Prostate gland (tissue), 2 donors: ENCODE data around the gene PTDSS2. TPM values are rescaled to one million over a fixed set of nuclear protein-coding genes. Genes with fewer than 3 reads are reported as not detected.

ENCODE experiments used
- DNase-seq: peaks from one replicate; pipeline ENCODE4 v3.0.0-alpha.2; 2019; ENCODE audit warnings: low spot score
- H3K27ac ChIP-seq, 2 donors: fragments of 200-600 bp; sonication (generic); 2 replicates each; pipeline ENCODE4 v1.5.1; 2017 to 2019
- H3K27me3 ChIP-seq: fragments of 200-600 bp; sonication (generic); replicated peaks from 2 replicates; pipeline ENCODE4 v1.5.1; 2019; ENCODE audit not compliant: insufficient read depth
- H3K36me3 ChIP-seq, 2 donors: fragments of 200-600 bp; sonication (generic); 1 replicate in 1 of 2; 2 replicates in 1 of 2; pipeline versions ENCODE4 v1.5.1 to v1.8.1; 2017 to 2019
- H3K4me1 ChIP-seq: fragments of 200-600 bp; sonication (generic); replicated peaks from 2 replicates; pipeline ENCODE4 v1.5.1; 2019
- H3K4me3 ChIP-seq, 2 donors: fragments of 200-600 bp; sonication (generic); 2 replicates each; pipeline ENCODE4 v1.5.1; 2017 to 2019
- H3K9me3 ChIP-seq: fragments of 200-600 bp; sonication (generic); 2 replicates; pipeline ENCODE4 v1.5.1; 2017
- POLR2A ChIP-seq: fragments of 450-650 bp; IDR thresholded peaks from one replicate; pipeline ENCODE4 v1.6.1; 2016; ENCODE audit warnings: antibody characterized with exemption, mild to moderate bottlenecking
- POLR2AphosphoS5 ChIP-seq: sonication (generic); formaldehyde crosslinking; IDR thresholded peaks from one replicate; pipeline ENCODE4 v1.6.1; 2017; ENCODE audit warnings: antibody characterized with exemption
- WGBS: methylation state at CpG from one replicate; pipeline ENCODE4 v1.1.5; 2018; 5-methylcytosine and 5-hydroxymethylcytosine counted together
- intact Hi-C: fragments of 100-400 bp; cut with DNase I; formaldehyde crosslinking; loops from one replicate; pipeline ENCODE4 v1.14.2; 2022
- total RNA-seq, 2 donors: library from RNA; depleted of rRNA; stranded (reverse); fragments of >200 nt; gene quantifications; one replicate each; pipeline ENCODE4 v1.1.0, GENCODE V29; 2016
- TF ChIP-seq, protein P1 (sequence below), 4 experiments: fragments of 200-600 bp in 2 of 4; fragments of 450-650 bp in 2 of 4; sonication (generic) in 2 of 4; IDR thresholded peaks; 1 replicate in 3 of 4; 2 replicates in 1 of 4; pipeline ENCODE4 v1.5.1; 2016 to 2019; ENCODE audit warnings: antibody characterized with exemption in 4 of 4, mild to moderate bottlenecking in 2 of 4, moderate library complexity in 2 of 4

The PTDSS2 gene
- total RNA-seq, 2 donors from 2014 or later, result 46.3 to 50.3 TPM

DNA sequence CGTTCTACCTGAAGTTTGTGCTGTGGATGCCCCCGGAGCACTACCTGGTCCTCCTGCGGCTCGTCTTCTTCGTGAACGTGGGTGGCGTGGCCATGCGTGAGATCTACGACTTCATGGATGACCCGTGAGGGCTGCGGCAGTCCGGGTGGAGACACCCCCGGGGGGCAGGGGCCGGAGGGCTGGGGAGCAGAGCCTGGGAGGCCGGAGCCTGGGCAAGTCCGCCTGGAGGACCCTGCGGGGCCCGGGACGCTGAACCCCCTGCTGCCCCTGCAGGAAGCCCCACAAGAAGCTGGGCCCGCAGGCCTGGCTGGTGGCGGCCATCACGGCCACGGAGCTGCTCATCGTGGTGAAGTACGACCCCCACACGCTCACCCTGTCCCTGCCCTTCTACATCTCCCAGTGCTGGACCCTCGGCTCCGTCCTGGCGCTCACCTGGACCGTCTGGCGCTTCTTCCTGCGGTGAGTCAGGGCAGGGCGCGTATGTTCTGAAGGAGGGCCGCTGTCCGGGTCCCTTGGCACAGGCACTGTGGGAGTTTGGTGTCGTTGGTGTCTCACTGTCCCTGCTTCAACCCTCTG is 39.6 kb downstream of the PTDSS2 start:
- Histone ChIP-seq H3K36me3 (peaks cover 0 to 6% of the 10 kb centered on the region in 2 donors), H3K9me3 (no peaks in the 10 kb centered on the region), H3K4me1 (no peaks in the 10 kb centered on the region), H3K27me3 (no peaks in the 10 kb centered on the region), H3K4me3 (no peak overlapping the region), H3K27ac (no peak overlapping the region)
- 93% methylated on average over 37 of the region's 37 CpGs for WGBS
- DNase-seq, result no peak
- TF ChIP-seq POLR2AphosphoS5, result no peak
- no peak for TF ChIP-seq POLR2A
- TF ChIP-seq, protein P1, sequence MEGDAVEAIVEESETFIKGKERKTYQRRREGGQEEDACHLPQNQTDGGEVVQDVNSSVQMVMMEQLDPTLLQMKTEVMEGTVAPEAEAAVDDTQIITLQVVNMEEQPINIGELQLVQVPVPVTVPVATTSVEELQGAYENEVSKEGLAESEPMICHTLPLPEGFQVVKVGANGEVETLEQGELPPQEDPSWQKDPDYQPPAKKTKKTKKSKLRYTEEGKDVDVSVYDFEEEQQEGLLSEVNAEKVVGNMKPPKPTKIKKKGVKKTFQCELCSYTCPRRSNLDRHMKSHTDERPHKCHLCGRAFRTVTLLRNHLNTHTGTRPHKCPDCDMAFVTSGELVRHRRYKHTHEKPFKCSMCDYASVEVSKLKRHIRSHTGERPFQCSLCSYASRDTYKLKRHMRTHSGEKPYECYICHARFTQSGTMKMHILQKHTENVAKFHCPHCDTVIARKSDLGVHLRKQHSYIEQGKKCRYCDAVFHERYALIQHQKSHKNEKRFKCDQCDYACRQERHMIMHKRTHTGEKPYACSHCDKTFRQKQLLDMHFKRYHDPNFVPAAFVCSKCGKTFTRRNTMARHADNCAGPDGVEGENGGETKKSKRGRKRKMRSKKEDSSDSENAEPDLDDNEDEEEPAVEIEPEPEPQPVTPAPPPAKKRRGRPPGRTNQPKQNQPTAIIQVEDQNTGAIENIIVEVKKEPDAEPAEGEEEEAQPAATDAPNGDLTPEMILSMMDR (IDR thresholded peaks at IDR 0.05), result no peak
- intact Hi-C loops, result no loop called here

DNA sequence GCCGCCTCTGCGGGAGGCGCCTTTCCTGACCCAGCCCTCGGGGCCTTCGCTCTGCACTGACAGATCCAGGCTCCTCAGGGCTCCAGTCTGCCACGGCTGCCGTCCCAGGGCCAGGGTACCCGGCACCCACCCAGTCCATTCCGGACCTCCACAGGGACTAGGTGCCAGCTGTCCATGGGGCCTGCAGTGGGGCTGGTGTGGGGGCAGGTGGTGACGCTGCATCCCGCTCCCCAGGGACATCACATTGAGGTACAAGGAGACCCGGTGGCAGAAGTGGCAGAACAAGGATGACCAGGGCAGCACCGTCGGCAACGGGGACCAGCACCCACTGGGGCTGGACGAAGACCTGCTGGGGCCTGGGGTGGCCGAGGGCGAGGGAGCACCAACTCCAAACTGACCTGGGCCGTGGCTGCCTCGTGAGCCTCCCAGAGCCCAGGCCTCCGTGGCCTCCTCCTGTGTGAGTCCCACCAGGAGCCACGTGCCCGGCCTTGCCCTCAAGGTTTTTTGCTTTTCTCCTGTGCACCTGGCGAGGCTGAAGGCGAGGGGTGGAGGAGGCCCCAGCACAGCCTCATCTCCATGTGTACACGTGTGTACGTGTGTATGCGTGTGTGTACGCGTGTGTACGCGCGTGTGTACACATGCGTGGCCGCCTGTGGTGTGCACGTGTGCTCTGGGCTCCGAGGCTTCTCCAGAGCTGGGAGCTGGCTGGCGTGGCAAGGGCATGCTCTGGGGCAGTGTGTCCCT is 40.3 kb downstream of the PTDSS2 start:
- H3K4me1 ChIP-seq, result no peaks in the 10 kb centered on the region
- H3K27me3 ChIP-seq, result no peaks in the 10 kb centered on the region
- TF ChIP-seq POLR2A, result no peak
- TF ChIP-seq, protein P1 (IDR thresholded peaks at IDR 0.05), result no peak
- no peak for TF ChIP-seq POLR2AphosphoS5
- 92% methylated on average over 38 of the region's 38 CpGs for WGBS
- peaks cover 0 to 9% of the 10 kb centered on the region in 2 donors for H3K36me3 ChIP-seq
- intact Hi-C loops, result no loop called here
- no peak for DNase-seq
- H3K27ac ChIP-seq, result no peak overlapping the region
- H3K4me3 ChIP-seq, result no peak overlapping the region
- no peaks in the 10 kb centered on the region for H3K9me3 ChIP-seq

DNA sequence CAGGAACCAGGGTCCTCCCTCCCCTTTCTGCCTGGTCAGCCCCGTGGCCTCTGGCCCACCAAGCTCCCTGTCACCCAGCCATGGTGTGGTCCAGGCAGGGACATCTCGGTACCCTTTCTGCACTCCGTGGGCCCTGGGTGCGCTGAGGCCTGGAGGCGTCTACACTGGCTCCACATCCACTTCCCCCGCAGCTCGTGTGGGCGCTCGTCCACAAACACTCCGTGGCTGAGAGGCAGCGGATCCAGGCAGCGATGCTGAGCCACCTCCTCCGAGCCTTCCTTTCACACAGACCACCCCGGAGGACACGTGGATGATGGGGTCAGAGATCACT is 40.8 kb downstream of the PTDSS2 start:
- Histone ChIP-seq H3K36me3 (peaks cover 0 to 9% of the 10 kb centered on the region in 2 donors), H3K9me3 (no peaks in the 10 kb centered on the region), H3K27me3 (no peaks in the 10 kb centered on the region), H3K4me1 (no peaks in the 10 kb centered on the region), H3K4me3 (no peak overlapping the region), H3K27ac (no peak overlapping the region)
- no peak for TF ChIP-seq POLR2A
- TF ChIP-seq, protein P1 (IDR thresholded peaks at IDR 0.05), result no peak
- TF ChIP-seq POLR2AphosphoS5, result no peak
- WGBS, result 91% methylated on average over 15 of the region's 15 CpGs
- intact Hi-C loops, result no loop called here
- DNase-seq, result no peak

DNA sequence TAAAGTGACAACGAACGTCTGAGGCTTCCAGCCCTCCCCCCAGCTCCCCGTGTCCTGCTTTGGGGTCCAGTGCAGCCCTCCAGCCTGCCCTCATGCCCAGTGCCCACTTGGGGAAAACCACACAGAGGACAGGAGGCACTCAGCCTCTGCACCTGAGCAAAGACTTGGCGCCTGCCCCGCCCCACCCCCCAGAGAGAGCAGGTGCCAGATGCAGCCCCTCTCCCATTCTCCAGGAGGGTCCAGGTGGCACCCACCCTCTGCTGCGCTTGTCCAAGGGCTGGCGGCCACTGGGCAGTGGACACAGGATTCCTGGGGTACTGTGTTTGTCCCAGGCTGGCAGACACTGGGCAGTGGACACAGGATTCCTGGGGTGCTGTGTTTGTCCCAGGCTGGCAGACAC is 41.3 kb downstream of the PTDSS2 start:
- intact Hi-C loops, result no loop called here
- Histone ChIP-seq H3K27me3 (no peaks in the 10 kb centered on the region), H3K9me3 (no peaks in the 10 kb centered on the region), H3K27ac (no peak overlapping the region), H3K4me1 (no peaks in the 10 kb centered on the region), H3K36me3 (peaks cover 0 to 9% of the 10 kb centered on the region in 2 donors), H3K4me3 (no peak overlapping the region)
- no peak for DNase-seq
- TF ChIP-seq POLR2AphosphoS5 (no peak), POLR2A (no peak)
- TF ChIP-seq, protein P1 (IDR thresholded peaks at IDR 0.05), result no peak
- WGBS, result 76% methylated on average over 7 of the region's 7 CpGs
